Measurements from ENCODE around the gene HOXA5.

HOXA5 gene

DNA sequence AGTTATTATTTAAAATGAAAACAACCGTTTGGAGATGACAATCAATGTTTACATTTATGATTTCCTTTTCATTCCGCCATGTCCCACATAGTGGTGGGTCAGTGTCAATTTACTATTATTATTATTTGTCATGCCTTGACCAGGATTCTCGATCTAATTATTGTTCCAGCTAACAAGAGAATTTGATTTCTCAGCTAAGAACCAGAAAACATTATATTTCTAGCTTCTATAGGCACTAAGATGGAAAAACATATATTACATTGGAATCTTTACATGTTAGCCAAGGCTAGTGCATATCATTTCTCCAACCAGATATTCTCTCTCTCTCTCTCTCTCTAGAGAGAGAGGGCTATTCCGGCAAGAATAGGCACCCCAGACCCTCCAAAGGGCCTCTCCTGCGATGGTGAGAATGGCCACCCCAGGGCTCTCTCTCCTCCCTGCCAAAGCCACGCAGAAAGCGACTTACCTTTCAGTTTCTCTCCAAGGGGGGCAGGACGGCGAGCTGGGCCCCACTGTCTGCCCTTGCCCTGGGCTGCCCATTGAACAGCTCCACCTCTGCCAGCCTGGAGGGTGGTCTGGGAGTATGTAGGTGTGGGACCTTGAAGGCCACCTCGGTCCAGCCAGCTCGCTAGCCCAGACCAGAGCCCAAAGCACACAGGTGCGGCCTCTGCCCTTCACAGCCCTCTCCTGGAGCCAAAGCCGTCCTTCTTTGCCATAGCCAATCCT lies 6.5 kb upstream of the HOXA5 start:
- no peak for DNase-seq (ENCODE audit: low read depth in 1 of 2, low spot score in 1 of 2)

DNA sequence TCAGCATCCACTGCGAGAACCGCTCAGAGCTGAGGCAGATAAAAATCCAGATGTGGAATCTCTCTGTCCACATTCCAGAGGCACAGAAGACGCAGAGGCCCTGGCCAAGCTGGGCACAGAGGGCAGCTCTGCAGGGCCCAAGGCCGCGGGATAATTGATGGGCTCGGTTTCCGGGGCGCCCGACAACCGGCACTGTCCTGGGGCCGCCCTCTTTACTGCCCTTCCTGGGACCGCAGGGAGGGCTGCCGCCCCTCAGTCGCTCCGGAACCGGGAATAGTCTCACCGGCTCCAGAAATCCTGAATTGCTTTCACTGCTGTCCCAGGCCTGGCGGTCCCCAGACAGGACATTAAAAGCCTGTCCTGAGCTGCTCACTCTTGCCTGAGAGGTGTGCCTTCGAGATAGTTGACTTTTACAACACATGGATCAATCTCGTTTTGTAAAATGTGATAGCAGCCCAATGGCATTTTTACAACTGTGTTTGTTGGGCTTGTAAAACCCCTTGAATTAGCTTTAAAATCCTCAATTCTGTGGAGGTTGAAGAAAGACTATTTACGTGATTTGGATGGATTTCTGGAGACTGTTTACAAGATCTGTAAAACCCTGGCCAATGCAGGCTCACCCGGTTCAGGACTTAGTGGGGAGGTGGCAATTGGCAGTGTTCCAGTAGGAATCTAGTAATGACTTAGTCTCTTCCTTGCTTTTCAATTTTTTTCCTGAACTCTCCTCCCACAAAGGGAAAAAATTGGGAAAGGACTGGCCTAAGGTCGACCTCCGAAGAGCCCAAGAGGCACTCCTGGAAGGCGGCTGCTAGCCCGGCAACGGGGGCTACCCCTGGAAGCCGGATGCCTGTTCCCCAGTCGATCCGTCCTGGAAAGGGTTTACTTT lies 5.5 kb upstream of the HOXA5 start:
- no peak for DNase-seq (ENCODE audit: low read depth in 1 of 2, low spot score in 1 of 2)

DNA sequence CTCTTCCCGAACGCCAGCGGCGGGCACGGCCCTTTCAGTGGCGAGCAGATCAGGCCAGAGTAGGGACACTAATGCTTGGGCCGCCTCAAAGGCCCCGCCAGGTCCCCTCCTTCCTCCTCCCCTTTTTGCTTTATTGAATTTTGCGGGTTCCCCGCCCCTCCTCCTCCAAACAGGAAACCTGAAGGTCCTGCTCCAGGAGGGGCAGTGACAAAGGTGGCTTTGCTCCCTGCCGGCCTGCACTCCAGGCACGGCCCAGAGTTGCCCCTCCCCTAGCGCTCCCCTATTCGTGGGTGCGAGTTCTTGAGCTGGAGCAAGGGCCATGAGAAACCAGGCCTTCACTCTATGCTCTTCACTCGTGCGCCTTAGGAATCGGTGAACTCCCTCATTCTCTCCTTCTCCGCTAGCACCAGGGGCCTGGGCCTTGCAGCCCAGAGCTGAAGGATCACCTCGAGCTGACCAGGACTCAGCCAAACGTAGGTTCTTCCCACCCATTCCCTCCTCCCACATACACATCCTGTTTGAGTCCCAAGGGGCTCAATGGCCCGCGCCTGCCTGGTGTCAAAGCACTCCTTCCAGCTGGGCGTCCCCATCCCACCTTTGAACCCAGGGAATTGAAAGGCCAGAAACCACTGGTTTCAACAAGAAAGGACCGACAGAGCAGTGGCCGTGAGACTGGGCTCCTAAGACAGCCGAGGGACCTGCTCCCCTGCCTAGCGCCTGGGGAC lies 4.7 kb upstream of the HOXA5 start:
- no peak for DNase-seq (ENCODE audit: low read depth in 1 of 2, low spot score in 1 of 2)

DNA sequence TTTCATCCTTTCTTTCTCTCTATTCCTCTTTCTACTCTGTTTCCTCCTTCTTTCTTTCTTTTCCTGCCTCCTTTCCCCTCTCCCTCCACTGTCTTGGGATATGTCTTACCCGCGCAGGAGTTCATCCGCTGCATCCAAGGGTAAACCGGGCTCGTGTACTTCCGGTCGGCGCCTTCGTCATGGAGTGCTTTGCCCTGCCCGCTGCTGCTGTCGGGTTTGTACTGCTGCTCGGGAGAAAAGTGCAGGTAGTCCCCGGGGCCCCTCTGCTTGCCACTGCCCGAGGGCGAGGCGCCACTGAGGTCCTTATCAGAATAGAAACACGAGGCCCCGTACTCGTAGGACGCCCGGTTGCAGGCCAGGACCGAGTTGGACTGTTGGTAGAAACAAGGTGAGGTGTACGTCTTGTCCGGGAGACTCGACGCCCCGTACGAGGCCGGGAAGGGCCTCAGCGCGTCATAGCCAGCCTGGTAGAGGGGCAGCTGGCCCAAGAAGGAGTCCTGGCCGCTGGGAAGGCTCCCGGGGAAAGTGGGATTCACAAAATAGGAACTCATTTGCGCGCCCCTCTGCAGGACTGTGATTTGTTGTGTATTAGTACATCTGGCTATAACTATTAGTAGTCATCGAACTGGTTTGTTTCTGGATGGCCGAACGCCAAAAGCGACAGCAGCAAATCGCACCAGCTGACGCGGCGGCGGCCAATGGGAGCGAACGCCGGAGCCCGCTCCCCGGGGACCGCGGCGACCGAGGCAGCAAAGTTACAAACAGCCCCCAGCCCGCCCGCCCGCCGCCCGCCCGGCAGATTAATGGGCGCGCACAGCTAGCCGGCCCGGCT lies 3.9 kb upstream of the HOXA5 start, which contains the start of gene HOXA6:
HOXA6 (minus strand) TSS at position 576 of the 832 bp plus-strand sequence; CDS start at position 551, 25 bp downstream.
- DNase-seq (ENCODE audit: low read depth in 1 of 2, low spot score in 1 of 2) = no peak

DNA sequence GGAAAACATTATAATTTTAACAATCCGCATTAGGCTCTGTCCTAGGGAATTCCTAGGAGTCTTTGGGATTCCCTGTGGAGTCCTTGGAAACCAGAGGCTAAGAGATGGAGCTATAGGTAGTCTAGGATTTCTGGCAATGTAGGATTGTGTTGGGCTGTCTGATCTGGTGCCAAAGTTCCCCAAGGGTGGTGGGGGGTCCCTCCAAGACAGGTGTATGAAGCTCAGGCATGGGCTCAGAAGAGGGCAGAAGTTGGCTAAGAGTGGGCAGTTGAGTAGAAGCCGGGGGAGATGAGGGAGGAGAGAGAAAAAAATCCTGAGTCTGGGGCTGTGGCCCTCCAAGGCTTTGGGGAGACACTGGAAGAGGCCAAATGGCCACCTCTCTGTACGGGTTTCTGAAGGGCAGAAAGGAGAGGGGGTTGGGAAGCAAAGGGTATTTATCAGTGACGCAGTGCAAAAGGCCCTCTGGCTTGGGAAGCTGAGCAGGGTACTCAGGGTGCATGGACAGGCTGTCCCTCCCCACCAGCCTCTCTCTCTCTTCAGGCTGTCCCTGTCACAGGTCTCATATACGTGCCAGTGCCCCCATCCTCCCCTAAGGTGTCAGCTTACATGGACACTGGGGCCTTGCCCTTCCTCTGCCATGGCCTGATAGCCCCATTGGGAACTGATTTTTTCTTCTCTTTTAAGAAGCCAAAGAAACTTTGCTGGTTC lies 3.2 kb upstream of the HOXA5 start:
- DNase-seq (ENCODE audit: low read depth in 1 of 2, low spot score in 1 of 2) = no peak

DNA sequence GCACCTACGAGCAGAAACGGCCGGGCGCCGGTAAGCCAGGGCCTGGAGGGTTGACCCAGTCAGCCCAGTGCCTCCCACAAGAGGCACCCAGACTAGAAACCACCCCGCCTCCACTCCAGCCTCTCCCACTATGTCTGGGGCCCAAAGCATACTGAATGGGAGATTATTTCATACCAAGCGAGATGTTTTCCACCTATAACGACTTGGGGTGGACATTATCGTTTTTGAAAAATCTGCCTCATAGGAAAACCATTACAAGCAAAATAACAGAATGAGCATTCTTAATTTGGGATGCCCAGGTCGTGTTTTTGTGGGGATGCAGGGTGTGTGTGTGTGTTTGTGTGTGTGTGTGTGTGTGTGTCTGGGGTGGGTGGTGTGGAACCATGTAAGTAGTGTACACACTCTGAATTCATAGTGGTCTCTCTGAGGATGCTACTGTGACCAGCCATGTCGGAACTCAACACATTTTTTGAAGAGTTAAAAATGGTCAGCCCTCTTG lies 2.5 kb upstream of the HOXA5 start:
- no peak for DNase-seq (ENCODE audit: low read depth in 1 of 2, low spot score in 1 of 2)

DNA sequence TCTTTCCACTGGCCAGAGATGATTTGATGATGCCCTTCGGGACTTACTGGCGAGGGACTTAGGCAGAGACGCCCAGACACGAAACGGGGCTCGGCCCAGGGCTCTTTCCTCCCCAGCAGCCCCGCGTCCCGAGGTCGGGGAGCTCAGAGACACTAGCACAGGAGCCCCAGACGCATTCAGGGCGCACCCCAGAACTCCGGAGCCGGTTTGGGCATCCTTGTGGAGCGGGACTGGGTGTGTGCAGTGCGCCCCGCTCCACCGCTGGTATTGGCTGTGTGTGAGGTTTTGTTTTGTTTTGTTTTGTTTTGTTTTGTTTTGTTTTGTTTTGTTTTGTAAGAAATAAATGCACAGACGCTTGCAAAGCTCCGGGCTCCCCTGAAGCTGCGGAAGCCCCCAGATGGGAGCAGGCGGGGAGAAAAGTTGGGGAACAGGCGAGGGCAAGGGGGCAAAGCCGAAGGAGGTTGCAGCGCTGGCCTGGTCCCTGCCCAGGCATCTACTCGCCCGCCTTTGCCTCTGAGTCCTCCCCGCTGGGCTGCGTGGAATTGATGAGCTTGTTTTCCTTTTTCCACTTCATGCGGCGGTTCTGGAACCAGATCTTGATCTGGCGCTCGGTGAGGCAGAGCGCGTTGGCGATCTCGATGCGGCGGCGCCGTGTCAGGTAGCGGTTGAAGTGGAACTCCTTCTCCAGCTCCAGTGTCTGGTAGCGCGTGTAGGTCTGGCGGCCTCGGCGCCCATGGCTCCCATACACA lies 1.9 kb upstream of the HOXA5 start:
- DNase-seq (ENCODE audit: low read depth in 1 of 2, low spot score in 1 of 2) = no peak

DNA sequence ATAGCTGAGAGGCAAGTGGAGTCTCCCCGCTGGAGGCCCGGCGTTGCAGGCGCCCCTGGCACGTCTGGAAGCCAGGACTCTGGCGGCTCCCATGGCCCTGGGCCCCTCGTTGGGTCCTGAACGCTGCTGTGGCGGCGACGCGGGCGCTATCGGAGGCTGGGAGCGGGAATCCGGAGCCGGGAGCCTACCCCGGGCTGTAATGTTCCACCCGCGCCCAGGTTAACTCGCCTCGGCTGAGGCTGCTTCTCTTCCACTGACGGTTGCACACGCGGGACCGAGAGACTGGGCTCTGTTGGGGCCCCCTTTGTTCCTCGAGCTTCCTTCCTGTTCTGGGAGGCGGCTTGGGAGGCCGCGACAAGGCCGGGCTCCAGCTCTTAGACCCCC lies 1.3 kb upstream of the HOXA5 start:
- DNase-seq (ENCODE audit: low read depth in 1 of 2, low spot score in 1 of 2) = no peak

DNA sequence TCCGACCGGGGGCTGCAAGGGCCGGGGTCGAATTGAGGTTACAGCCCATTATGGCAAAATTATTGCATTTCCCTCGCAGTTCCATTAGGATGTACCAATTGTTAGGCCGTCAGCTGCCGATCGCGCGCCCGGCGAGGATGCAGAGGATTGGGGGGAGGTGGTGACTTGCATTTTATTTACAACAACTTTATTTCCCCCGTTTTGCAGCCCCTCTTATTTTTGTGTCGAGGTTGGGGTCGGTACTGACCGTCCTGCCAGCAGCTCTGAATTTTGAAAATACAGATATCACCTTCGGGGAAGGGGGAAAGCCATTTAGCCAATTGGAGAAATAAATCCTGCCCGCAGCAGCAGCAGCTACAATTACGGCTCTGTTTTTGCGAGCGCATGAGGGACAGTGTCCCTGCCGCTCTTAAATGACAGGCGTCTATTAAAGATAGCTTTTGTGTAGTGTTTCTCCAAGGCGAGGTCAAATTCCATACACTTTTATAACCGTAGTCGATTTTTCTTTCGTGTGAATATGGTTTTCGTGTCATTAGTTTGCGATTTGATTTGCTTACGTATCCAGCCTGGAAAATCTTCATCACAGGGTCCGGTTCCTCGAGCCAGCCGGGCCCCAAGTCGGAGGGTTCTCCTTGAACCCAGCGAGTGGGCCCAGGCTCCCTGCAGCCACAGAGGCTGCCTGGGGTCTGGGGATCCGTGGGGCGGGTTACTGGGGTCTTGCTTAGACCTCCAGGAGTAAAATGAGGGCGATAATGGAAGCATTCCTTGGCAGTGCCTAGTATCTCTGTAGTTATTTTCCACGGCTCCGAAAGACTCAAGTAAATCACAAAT lies 684 bp upstream of the HOXA5 start:
- no peak for DNase-seq (ENCODE audit: low read depth in 1 of 2, low spot score in 1 of 2)

DNA sequence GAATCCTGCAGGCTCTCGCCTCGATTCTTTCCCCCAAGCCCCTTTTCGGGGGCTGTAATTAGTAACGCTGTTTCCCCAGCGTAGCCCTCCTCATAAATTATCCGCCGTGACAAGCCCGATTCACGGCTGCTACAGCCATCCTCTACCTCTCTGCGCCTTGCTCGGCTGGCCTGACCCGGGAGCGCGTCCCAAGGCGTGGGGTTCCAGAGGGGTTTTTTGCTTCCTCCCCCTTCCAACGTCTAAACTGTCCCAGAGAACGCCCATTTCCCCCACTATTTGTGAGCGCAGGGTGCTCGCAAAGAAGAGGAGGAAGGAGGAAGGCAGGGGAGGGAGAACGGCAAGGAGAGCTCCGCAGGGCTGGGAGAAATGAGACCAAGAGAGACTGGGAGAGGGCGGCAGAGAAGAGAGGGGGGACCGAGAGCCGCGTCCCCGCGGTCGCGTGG lies 880 bp downstream of the HOXA5 start:
- no peak for DNase-seq (ENCODE audit: low read depth in 1 of 2, low spot score in 1 of 2)

DNA sequence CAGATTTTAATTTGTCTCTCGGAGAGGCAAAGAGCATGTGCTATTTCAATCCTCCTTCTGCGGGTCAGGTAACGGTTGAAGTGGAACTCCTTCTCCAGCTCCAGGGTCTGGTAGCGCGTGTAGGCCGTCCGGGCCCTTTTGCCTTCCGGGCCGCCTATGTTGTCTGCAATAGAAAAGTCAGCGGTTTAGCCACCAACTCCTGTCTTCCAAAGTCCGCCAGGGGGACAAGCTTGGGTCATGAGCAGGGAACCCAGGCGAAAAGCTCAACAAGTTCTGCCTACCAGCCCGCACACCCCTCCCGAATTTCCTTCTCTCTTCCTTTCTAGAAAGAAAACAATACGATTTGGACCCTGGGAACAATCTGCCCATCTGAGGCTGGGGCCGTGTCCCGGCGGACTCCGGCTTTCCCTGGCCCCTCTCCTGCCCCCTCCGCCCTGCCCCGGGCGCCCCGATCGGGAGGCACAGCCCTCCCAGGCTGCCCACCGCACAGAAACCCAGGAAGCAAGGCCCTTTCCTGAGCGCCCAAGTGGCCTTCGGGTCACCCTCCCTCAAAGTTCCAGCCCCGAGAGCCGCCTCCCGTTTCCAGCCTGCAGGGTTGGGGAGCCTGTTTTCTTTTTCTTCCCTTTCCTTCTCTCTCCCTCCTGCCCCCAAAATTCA lies 1.4 kb downstream of the HOXA5 start:
- no peak for DNase-seq (ENCODE audit: low read depth in 1 of 2, low spot score in 1 of 2)

DNA sequence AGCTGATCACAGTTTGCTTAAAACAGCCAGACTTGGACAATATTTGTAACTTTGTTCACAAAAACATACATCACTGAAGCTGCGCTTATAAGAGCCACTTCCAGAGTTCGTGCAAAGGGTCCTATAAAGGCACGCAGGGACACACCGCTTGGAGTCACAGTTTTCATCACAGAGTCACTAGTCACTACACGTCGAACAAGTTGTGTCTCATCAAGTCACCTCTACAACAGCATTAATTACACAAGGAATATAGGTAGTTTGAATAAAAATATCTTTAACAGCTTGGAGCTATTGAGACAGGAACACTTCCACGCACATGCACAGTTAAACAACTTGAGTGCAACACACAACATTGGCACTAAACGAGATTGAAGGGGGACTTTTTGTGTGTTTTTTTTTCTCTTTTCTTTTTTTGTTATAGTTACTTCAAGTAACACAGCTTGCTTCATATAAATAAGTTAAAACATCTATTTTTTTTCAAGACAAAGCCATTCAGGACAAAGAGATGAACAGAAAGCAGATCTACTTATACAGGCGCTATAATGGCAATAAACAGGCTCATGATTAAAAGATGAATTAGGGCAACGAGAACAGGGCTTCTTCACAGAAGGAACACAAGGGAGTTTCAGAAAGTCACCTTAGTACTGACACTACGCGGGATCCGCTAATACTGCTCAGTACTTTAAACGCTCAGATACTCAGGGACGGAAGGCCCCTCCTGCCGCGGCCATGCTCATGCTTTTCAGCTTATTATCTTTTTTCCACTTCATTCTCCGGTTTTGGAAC lies 2.2 kb downstream of the HOXA5 start:
- DNase-seq (ENCODE audit: low read depth in 1 of 2, low spot score in 1 of 2) = no peak

DNA sequence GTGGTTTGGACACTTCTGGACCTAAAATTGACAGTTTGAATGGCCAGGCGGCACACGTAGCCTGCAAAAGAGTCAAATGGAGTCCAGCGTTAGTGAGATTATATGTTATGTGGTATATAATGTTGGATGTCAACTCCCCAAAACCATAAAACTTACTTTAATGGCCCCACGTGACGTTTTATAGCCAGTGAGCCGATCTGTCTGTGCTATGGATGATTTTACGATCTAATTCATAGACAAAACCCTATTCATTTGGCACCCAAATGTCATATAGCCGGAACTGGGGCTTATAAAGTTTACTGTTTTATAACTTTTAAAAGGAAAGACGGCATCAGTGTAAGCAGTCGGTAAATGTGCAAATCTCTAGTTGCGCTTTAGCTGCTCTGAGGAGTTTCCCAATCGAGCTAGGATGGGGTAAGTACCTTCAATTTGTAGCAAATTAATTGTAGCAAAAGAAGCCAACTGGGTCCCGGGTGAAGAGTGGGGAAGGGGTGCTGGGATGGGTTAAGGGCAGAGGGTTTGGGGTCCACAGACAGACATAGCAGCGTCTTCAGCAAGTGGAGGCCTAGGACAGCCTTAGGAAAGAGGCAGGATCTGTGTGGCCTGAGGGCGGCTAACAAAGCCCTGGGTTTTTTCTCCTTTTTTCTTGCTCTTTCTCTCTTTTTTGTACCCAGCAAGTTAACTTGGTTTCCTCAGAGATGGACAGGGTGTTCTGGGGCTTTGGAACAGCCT lies 3.2 kb downstream of the HOXA5 start:
- DNase-seq (ENCODE audit: low read depth in 1 of 2, low spot score in 1 of 2) = no peak

DNA sequence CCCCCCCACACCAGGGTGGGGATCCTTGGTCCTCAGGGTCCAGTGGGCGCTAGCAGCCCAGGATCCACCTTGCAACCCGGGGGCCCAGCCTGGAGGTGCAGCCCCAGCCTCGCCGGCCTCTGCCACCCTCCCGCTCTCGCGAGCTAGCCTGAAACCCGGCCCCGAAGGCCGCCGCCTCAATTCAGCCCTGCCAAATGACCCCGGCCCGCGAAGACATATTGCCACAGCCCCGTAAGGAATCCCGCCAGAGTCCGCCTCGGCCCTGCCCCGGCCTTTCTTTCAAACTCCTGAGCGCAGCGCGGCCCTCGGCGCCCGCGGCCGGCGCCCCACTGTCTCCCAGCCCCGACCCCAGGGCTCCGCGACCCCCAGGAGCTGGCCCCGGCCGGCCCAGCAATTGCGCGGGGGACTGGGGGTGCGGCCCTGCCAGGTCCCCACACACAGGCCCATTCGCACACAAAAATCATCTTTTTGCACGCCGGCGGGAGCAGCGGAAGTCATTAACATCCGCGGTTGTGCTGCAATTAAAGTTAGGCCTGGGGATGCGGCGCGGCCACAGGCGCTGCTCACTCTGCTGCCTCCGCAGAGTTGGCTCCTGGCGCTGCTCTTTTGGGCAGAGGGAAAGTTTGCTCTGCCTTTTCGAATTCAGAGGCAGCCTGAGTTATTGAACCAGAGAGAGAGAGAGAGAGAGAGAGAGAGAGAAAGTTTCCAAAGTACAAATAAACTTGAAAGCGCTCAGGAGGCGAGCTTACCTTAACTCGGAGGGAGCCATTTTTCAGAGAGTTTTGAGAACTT lies 4.0 kb downstream of the HOXA5 start:
- DNase-seq (ENCODE audit: low read depth in 1 of 2, low spot score in 1 of 2) = no peak

DNA sequence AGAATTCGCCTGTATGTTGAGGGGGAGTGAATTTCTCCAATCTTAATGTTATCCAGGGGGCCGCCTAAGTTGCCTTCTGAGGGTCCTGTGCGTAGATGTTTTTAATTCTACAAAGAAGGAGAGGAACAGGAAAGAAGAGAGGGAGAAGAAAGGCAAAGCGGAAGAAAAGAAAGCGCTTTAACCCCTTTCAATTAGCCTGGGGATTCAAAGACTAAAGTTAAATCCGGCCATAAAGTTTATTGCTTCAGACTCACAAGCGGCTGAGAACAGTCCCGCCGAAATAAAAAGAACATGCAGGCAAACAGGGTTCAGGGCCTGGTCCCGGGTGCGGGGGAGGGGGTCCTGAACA lies 4.5 kb downstream of the HOXA5 start:
- no peak for DNase-seq (ENCODE audit: low read depth in 1 of 2, low spot score in 1 of 2)

DNA sequence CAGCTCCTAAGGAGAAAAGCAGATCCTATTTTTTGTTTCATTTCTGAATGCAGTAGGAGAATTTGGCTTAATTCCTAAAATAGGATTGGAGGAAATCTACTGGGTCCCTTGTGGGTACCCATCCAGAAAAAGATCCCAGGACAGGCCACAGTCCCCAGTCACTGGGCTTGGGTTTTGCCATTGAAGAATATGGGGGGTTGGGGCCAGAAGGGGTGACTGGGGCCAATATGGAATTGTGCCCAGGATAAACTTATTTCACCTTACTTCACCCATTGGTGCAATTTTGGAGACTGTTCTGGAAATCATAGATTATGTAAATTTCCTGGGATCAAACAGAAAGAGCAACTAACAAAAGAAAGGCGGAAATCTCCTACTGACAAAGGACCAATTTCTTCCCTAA lies 5.0 kb downstream of the HOXA5 start:
- DNase-seq (ENCODE audit: low read depth in 1 of 2, low spot score in 1 of 2) = no peak
